Osteocyte (in vitro differentiated cells): ENCODE data around the gene SMIM9. TPM values are rescaled to one million over a fixed set of nuclear protein-coding genes. Genes with fewer than 3 reads are reported as not detected.
A peak's percentile ranks its signal among the peaks of the same experiment; 100 is the strongest.

Experiments used
- DNase-seq: peaks from one replicate; pipeline ENCODE4 v3.0.0; 2021; ENCODE audit warnings: mixed read lengths; ENCODE audit not compliant: unreplicated experiment; ENCODE audit errors: extremely low spot score
- H3K27ac Mint-ChIP-seq: one replicate; pipeline ENCODE4 v1.8.0; 2021; ENCODE audit warnings: mild to moderate bottlenecking, mixed read lengths; ENCODE audit not compliant: unreplicated experiment
- H3K27me3 Mint-ChIP-seq: one replicate; pipeline ENCODE4 v1.8.0; 2021; ENCODE audit warnings: mixed read lengths; ENCODE audit not compliant: unreplicated experiment
- H3K36me3 Mint-ChIP-seq: one replicate; pipeline ENCODE4 v1.8.0; 2021; ENCODE audit warnings: mixed read lengths; ENCODE audit not compliant: unreplicated experiment
- H3K4me1 Mint-ChIP-seq: one replicate; pipeline ENCODE4 v1.8.0; 2021; ENCODE audit warnings: mixed read lengths; ENCODE audit not compliant: unreplicated experiment
- H3K4me3 Mint-ChIP-seq: one replicate; pipeline ENCODE4 v1.8.0; 2021; ENCODE audit warnings: mild to moderate bottlenecking, moderate library complexity, mixed read lengths; ENCODE audit not compliant: unreplicated experiment
- H3K9me3 Mint-ChIP-seq: one replicate; pipeline ENCODE4 v1.8.0; 2021; ENCODE audit warnings: mixed read lengths; ENCODE audit not compliant: unreplicated experiment
- CTCF ChIP-seq: fragments of 200-600 bp; sonication (generic); IDR thresholded peaks from 2 replicates; pipeline ENCODE4 v1.5.0; 2021; ENCODE audit warnings: antibody characterized with exemption, mild to moderate bottlenecking, moderate library complexity
- total RNA-seq: library from RNA; stranded (reverse); gene quantifications from 2 replicates; pipeline ENCODE4 v1.2.1, GENCODE V29; 2021

The SMIM9 gene
- total RNA-seq, 1 donor from 2014 or later = not detected

GRCh38 chrX:154806837-154807501 lies 27.5 kb downstream of the SMIM9 start:
- Mint-ChIP-seq H3K9me3 (peaks cover 21% of the 10 kb centered on the region), H3K36me3 (no peaks in the 10 kb centered on the region), H3K4me3 (no peak overlapping the region), H3K27ac (no peak overlapping the region), H3K4me1 (peaks cover 13% of the 10 kb centered on the region), H3K27me3 (peaks cover 9% of the 10 kb centered on the region)
- TF ChIP-seq CTCF = no peak
- DNase-seq = no peak

GRCh38 chrX:154805696-154806091 lies 28.8 kb downstream of the SMIM9 start:
- no peak for DNase-seq
- H3K9me3 Mint-ChIP-seq = peaks cover 21% of the 10 kb centered on the region
- H3K36me3 Mint-ChIP-seq = no peaks in the 10 kb centered on the region
- H3K27me3 Mint-ChIP-seq = peaks cover 6% of the 10 kb centered on the region
- peak overlapping the region; percentile 81 for H3K4me3 Mint-ChIP-seq
- H3K4me1 Mint-ChIP-seq = peaks cover 13% of the 10 kb centered on the region
- H3K27ac Mint-ChIP-seq = peak overlapping the region; percentile 56
- TF ChIP-seq CTCF = no peak

- no peaks in the 10 kb centered on the region for H3K36me3 Mint-ChIP-seq
- peaks cover 6% of the 10 kb centered on the region for H3K27me3 Mint-ChIP-seq
- peak; percentile 87 for DNase-seq
- peaks cover 15% of the 10 kb centered on the region for H3K4me1 Mint-ChIP-seq
- TF ChIP-seq CTCF = no peak
- peak within 1 kb of the TSS; percentile 56 for H3K27ac Mint-ChIP-seq
- H3K9me3 Mint-ChIP-seq = peaks cover 21% of the 10 kb centered on the region
- H3K4me3 Mint-ChIP-seq = peak within 1 kb of the TSS; percentile 81
These were observed 29.3 kb downstream of the SMIM9 start, which contains the start of gene MPP1 for GRCh38 chrX:154804957-154805695. Gene MPP1 (minus strand): TSS chrX:154805485. CDS start chrX:154805373, 112 bp downstream.

- Mint-ChIP-seq H3K36me3 (no peaks in the 10 kb centered on the region), H3K9me3 (peaks cover 21% of the 10 kb centered on the region), H3K27ac (no peak overlapping the region), H3K4me1 (peaks cover 22% of the 10 kb centered on the region), H3K4me3 (peak overlapping the region; percentile 81), H3K27me3 (peaks cover 6% of the 10 kb centered on the region)
- DNase-seq = no peak
- TF ChIP-seq CTCF = no peak
These were observed 30.1 kb downstream of the SMIM9 start for GRCh38 chrX:154804261-154804956.

DNA sequence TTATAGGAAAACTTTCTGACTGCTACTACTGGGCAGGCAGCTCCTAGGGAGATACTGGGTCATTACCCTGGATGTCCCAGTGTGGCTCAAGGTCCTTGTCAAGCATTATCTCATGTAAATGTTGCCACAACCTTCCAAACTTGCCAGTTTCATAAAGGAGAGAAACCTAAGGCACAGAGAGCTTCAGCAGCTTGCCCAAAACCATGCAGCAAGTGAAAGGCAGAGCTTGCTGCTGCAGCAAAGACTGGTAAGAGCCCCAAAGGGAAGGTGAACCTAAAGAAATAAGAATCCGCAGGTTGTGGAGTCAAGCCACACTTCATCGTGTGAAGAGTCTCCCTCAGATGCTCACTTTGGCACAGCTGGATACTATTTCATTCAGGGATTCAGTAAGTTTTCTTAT lies 31.5 kb downstream of the SMIM9 start:
- TF ChIP-seq CTCF = no peak
- Mint-ChIP-seq H3K9me3 (peaks cover 11% of the 10 kb centered on the region), H3K4me1 (peaks cover 33% of the 10 kb centered on the region), H3K27me3 (no peaks in the 10 kb centered on the region), H3K36me3 (no peaks in the 10 kb centered on the region), H3K4me3 (no peak overlapping the region), H3K27ac (no peak overlapping the region)
- DNase-seq = no peak
